ENCODE results near the gene TEK.

Gene TEK

DNA sequence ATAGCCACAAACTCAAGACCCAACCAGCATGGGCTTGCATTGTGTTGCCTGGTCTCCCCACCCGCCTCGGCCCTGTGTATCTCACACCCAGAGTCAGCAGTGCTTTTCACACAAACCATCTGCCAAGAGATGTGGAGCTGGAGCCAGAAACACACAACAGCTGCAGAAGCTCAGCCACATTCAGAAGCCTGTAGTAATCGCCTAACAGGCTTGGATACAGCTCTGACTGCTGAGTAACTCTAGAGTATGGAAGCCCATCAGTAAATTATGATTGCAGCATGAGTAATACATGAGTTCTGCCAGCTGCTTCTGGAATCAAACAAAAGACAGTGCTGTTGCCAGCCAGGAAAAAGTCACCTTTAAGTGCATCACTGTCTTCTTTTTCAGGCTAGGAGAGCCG is 16.0 kb downstream of the TEK start:
- DNase-seq = no peak

GRCh38 chr9:27125936-27126335 is 16.9 kb downstream of the TEK start:
- no peak for DNase-seq

GRCh38 chr9:27126670-27127069 is 17.6 kb downstream of the TEK start:
- DNase-seq = no peak

- no peak for DNase-seq
Measured at GRCh38 chr9:27129221-27129620, 20.2 kb downstream of the TEK start.

DNA sequence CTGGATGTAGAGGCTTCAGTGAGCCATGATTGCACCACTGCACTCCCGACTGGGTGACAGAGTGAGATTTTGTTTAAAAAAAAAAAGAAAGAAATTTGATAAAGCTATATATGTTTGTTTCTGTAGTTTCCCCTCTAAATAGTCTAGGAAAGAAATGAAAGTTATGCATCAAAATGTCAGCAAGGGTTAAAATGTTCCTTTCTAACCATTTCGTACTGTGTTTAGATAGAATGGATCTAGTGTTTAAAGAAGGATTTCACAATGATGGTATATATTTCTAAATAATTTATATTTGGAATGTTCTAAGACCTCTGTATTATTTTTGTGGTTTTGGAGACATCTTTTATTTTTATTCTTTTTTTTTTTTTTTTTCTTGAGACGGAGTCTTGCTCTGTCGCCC is 22.7 kb downstream of the TEK start:
- no peak for DNase-seq

DNA sequence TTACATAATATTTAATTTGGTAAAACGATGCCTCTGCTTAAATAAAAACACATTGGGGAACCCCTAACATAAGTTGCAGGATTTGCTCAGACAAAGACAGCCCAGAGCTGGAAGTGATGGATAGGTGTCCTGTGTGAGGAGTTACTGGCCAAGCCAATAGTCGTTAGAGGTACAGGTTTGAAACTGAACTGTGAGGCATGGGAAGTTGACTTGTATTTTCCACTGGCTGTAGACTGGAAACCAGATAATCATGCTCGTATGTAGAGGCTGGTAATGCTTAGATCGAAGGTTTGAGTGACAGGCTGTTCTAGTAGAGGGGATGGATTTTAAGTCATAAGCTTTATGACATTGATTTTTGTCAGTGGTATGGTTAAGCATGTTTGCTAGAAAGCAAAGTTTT is 24.8 kb downstream of the TEK start:
- DNase-seq = no peak

- no peak for DNase-seq
Measured at GRCh38 chr9:27142299-27142930, 33.4 kb downstream of the TEK start.

DNA sequence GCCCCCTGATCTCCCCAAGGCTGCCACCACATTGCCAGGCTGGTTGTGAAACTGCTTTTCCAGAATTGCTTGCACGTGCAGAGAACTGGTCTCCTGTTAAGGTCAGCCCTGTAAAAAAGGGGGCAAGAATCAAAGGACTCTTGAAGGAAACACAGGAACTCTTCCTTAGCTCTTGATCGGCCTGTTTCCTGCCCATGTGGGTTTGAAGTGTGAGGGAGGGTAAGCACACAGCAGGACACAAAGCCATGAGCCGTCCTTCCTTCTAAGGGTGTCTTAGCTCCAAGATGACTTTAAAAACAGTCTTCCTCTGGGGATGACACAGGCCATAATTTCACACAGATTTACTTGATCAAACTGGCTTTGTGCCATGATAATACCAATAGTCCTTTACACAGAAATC is 36.1 kb downstream of the TEK start:
- no peak for DNase-seq

DNA sequence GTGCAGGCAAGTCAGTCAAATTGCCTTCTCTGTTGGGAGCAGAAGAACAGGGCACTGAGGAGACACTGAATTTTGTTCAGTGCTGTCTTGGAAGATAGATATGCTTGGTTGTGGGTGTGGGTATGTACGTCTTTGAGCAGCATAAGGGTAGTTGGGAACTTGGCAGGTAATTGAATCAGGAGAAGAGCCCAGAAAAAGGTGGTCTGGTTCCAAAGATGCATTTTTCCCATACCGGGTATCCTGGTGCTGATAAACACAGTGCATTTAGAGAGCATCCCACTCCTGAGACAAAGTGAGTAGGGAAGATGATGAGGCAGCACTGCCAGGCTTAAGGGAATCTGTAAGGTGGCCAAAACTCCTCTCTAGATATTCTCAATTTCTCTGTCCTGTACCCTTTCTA is 40.6 kb downstream of the TEK start:
- no peak for DNase-seq

- no peak for DNase-seq
Measured at GRCh38 chr9:27150746-27151406, 41.9 kb downstream of the TEK start.

GRCh38 chr9:27151693-27152404 is 42.8 kb downstream of the TEK start:
- no peak for DNase-seq

DNA sequence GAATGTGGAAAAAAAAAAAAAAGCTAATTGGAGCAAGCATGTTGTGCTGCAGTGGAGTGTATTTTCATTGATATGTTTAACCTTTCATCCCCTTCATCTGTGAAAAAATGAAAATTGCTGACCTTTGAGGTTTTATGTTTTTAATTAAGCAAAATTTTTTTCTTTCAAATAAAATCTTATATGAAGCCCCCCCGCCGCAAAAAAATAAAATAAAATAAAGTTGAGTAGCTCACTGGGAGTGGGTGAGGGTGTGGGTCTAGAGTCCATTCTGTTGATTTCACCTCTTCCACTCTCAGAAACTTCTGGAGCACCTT is 43.3 kb downstream of the TEK start:
- DNase-seq = no peak

DNA sequence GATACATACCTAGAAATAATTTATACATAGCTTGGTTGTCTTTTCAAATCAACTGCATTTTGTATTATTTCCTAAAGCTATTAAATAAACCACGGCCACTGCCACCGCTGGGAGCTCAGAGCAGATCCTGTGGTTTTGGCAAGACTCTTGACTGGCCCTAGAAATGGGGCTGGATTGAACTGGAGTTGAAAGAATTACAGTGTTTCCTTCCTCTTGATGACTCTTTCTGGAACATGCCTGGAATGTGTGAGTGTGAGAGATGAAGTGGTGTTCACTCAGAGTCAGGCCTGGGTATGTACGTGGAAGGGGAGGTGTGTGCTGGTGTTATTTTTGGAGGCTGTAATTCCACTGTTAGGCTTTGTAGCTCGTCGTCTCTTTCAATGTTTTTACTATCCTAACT is 45.9 kb downstream of the TEK start:
- no peak for DNase-seq

- DNase-seq = no peak
Measured at GRCh38 chr9:27157097-27157496, 48.1 kb downstream of the TEK start.

DNA sequence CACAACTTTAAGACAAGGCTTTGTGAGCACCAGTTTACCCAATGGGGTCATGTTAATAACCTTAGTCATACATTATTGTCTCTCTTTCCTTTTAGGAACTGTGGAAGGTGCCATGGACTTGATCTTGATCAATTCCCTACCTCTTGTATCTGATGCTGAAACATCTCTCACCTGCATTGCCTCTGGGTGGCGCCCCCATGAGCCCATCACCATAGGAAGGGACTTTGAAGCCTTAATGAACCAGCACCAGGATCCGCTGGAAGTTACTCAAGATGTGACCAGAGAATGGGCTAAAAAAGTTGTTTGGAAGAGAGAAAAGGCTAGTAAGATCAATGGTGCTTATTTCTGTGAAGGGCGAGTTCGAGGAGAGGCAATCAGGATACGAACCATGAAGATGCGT is 48.7 kb downstream of the TEK start:
- DNase-seq = no peak

DNA sequence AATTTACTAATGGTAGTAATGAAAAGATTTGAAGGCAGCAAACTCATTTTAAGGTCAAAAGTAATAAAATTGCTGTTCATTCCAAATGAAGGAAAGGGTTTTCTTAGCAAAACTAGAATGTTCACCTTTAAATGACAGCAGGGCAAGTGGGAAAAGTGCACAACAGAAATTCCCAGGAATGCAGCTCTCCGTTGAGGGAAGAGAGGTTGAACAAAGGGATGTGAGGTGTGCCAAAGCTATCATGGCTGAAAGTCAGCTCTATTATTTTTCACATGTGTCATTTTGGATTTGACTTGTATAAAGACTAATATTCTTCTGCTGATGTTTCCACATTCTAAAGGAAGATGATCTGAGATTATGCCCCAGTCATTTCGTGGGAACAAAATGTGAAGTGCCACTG is 51.6 kb downstream of the TEK start:
- no peak for DNase-seq

GRCh38 chr9:27162045-27162444 is 53.0 kb downstream of the TEK start:
- no peak for DNase-seq

- DNase-seq = no peak
Measured at GRCh38 chr9:27165068-27165467, 56.0 kb downstream of the TEK start.

DNA sequence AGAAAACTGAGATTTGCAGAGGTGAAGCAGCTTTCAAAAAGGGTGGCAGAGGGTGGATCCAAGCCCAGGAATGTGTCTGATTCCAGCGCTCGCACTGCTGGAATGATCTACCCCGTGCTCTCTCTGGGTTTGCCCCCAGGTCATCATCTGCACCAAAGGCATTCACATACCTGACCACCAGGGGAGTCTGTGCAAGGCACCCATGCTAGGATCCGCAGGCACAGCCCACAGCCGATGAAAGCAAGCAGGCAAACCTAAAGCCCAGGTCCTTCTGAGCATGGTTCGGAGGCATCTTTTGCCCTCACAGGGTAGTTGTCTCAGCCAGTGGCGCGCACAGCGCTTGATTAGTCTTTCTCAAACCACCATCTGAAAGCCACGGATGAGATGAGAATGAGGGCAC is 56.6 kb downstream of the TEK start:
- no peak for DNase-seq

DNA sequence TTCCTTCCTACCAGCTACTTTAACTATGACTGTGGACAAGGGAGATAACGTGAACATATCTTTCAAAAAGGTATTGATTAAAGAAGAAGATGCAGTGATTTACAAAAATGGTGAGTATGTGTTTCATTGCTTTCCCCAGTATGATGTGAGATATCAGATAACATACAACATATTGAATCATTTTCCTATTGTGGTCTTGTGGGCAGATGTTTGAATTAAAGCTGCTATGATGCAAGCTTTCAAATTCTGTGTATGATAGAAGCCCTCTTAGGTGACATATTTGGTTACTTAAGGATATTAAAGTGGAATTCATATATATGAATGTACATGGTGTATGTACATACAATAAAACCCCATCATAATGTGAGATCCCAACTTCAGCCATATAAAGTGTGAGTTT is 59.5 kb downstream of the TEK start:
- no peak for DNase-seq

DNA sequence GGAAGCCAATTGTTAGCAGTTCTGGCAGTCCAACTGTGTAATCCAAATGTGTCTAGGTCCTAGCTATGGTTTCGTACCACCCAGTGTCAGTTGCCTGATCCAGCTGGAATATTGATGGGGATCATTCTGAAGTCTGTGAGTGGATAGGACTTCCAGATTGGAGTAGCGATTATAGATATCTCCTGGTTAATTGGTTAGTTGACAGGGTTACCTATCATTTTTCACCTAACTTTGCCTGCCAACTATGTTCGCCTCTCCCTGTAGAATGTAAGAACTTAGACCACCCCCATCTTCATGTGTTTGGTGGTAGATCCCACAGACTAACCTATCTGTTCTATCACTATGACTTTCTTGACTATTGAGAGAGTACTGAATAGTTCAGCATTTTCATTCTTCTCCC is 59.9 kb downstream of the TEK start:
- DNase-seq = no peak

DNA sequence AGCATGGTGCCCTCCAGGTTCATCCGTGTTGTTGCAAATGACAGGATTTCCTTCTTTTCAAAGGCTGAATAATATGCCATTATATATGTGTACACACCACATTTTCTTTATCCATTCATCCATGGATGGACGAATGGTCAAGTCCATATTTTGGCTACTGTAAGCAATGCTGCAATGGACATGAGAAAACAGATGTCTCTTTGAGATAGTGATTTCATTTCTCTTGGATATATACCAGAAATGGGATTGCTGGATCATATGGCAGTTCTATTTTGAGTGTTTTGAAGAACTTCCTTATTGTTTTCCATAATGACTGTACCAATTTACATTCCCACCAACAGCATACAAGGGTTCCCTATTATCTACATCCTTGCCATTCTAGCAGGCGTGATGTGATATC is 67.9 kb downstream of the TEK start:
- no peak for DNase-seq

DNA sequence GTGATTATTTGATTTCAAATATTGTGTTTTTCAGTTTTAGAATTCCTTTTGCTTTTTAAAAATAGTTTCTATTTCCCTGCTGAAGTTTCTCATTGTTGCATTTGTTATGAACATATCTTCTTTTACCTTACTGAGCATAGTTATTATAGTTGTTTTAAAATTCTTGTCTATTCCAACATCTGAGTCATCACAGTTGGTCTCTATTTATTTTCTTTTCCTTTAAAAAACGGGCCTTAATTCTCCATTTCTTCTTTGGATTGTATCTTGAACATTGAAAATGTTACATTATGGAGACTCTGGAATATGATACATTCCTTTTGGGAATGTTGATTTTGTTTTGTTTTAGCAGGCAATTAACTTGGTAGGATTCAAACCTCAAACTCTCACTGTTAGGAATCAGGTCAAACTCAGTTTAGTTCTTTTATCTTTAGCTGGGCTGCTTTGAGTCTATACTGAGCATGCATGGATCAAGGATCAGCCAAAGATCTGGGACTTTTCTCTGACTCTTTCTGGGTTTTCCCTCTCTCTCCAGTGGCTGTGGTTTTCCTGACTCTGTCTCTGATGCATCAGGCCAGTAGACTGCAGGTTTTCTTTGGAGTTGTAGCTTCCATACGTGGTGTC is 70.3 kb downstream of the TEK start:
- DNase-seq = no peak

DNA sequence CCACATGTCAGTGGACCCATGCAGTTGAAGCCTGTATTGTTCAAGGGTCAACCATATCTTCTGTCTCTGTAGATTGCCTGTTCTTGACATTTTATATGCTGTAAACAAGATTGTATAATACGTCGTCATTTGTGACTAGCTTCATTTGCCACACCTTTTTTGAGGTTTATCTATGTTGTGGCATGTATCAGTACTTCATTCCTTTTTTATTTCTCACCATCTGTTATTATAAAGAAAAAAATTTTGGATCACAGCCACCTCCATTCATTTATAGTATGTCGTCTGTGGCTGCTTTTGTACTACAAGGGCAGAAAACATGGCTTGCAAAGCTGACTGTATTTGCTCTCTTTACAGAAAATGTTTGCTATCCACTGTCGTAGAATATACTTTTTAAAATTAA is 72.4 kb downstream of the TEK start:
- DNase-seq = no peak

Data from GDM1 (cell line).